HepG2 (cell line): Measurements from ENCODE around the gene STK32C. TPM values are rescaled to one million over a fixed set of nuclear protein-coding genes. Genes with fewer than 3 reads are reported as not detected.
A peak's percentile ranks its signal among the peaks of the same experiment; 100 is the strongest.

ENCODE experiments used
- CREBL2 ChIP-seq: sonication (generic); formaldehyde crosslinking; IDR thresholded peaks from 2 replicates; pipeline ENCODE4 v1.8.1; 2023; ENCODE audit warnings: missing genetic modification reagents, mild to moderate bottlenecking, borderline replicate concordance
- GABPA ChIP-seq, 2 experiments: IDR thresholded peaks; 2 replicates each; pipeline ENCODE4 v1.6.1; 2011 to 2016; ENCODE audit warnings: low read depth in 2 of 2, low read length in 1 of 2, missing biosample characterization in 1 of 2, missing genetic modification characterization in 1 of 2
- KLF15 ChIP-seq: sonication (generic); formaldehyde crosslinking; IDR thresholded peaks from 2 replicates; pipeline ENCODE4 v1.8.1; 2023; ENCODE audit warnings: borderline replicate concordance, mild to moderate bottlenecking, inconsistent platforms, missing genetic modification reagents, mixed read lengths
- MTA3 ChIP-seq: sonication (generic); formaldehyde crosslinking; IDR thresholded peaks from 2 replicates; pipeline ENCODE4 v1.4.0; 2020; ENCODE audit warnings: missing genetic modification reagents
- NBN ChIP-seq: fragments of 450-650 bp; conservative IDR thresholded peaks from 2 replicates; pipeline ENCODE4 v1.6.1; 2017
- NR2C2 ChIP-seq: sonication (generic); formaldehyde crosslinking; IDR thresholded peaks from 2 replicates; pipeline ENCODE4 v1.4.0; 2020; ENCODE audit warnings: missing genetic modification reagents, mild to moderate bottlenecking, moderate library complexity, borderline replicate concordance
- POLR2A ChIP-seq, 2 experiments: IDR thresholded peaks; 2 replicates each; pipeline ENCODE4 v1.6.1; 2011; ENCODE audit warnings: low read depth in 2 of 2, low read length in 2 of 2, mild to moderate bottlenecking in 1 of 2, moderate library complexity in 1 of 2; ENCODE audit not compliant: insufficient read depth in 1 of 2
- POLR2G ChIP-seq: fragments of 200-400 bp; formaldehyde crosslinking; IDR thresholded peaks from 2 replicates; pipeline ENCODE4 v1.6.1; 2018; ENCODE audit warnings: mild to moderate bottlenecking, low read depth, low read length, moderate library complexity
- SYNCRIP ChIP-seq: fragments of 200-400 bp; formaldehyde crosslinking; IDR thresholded peaks from 2 replicates; pipeline ENCODE4 v1.6.1; 2018; ENCODE audit warnings: mild to moderate bottlenecking, low read depth, low read length; ENCODE audit not compliant: insufficient read depth
- TCF12 ChIP-seq, 2 experiments: fragments of 450-650 bp in 1 of 2; sonication (generic) in 1 of 2; formaldehyde crosslinking in 1 of 2; IDR thresholded peaks; 2 replicates each; pipeline versions ENCODE4 v1.6.1 to v1.8.0; 2017 to 2022; ENCODE audit warnings: antibody characterized with exemption in 1 of 2, mild to moderate bottlenecking in 1 of 2, missing genetic modification reagents in 1 of 2, moderate library complexity in 1 of 2
- ZFX ChIP-seq: sonication (generic); formaldehyde crosslinking; IDR thresholded peaks from 2 replicates; pipeline ENCODE4 v1.4.0; 2020; ENCODE audit warnings: mild to moderate bottlenecking, low read depth, missing genetic modification reagents, moderate library complexity
- ZFY ChIP-seq: sonication (generic); formaldehyde crosslinking; IDR thresholded peaks from 2 replicates; pipeline ENCODE4 v1.4.0; 2020; ENCODE audit warnings: missing genetic modification reagents
- ZNF253 ChIP-seq: sonication (generic); formaldehyde crosslinking; IDR thresholded peaks from 2 replicates; pipeline ENCODE4 v1.8.0; 2022; ENCODE audit warnings: mild to moderate bottlenecking, missing genetic modification reagents, borderline replicate concordance
- ZNF33B ChIP-seq: sonication (generic); formaldehyde crosslinking; IDR thresholded peaks from 2 replicates; pipeline ENCODE4 v1.5.1; 2020; ENCODE audit warnings: mild to moderate bottlenecking, missing genetic modification reagents
- ZNF407 ChIP-seq: sonication (generic); formaldehyde crosslinking; IDR thresholded peaks from one replicate; pipeline ENCODE4 v1.5.1; 2020; ENCODE audit warnings: mild to moderate bottlenecking, missing genetic modification reagents; ENCODE audit errors: not compliant biosample characterization
- ZNF501 ChIP-seq: sonication (generic); formaldehyde crosslinking; IDR thresholded peaks from 2 replicates; pipeline ENCODE4 v1.5.1; 2020; ENCODE audit warnings: mild to moderate bottlenecking, moderate library complexity, missing genetic modification reagents
- ZNF547 ChIP-seq: sonication (generic); formaldehyde crosslinking; IDR thresholded peaks from 2 replicates; pipeline ENCODE4 v1.5.1; 2020; ENCODE audit warnings: mild to moderate bottlenecking, missing genetic modification reagents
- ZNF644 ChIP-seq: IDR thresholded peaks from 2 replicates; pipeline ENCODE4 v1.6.1; 2016; ENCODE audit warnings: low read depth
- ZNF780A ChIP-seq: sonication (generic); formaldehyde crosslinking; IDR thresholded peaks from 2 replicates; pipeline ENCODE4 v1.8.0; 2022; ENCODE audit warnings: mild to moderate bottlenecking, missing genetic modification reagents, moderate library complexity
- ZSCAN20 ChIP-seq: sonication (generic); formaldehyde crosslinking; IDR thresholded peaks from 2 replicates; pipeline ENCODE4 v1.4.0; 2020; ENCODE audit warnings: missing genetic modification reagents, mild to moderate bottlenecking, borderline replicate concordance
- polyA plus RNA-seq, 8 experiments: library from polyadenylated mRNA; depleted of rRNA in 3 of 8; stranded (reverse) in 7 of 8; unstranded in 1 of 8; fragments of >200 nt; fragmentation: Illumina TruSeq in 4 of 8; extraction: Trizol in 4 of 8; gene quantifications; 2 replicates each; pipeline versions ENCODE4 v1.2.1 to v1.2.3, GENCODE V29; 2011 to 2016; ENCODE audit warnings: low read depth in 4 of 8, missing spikeins in 1 of 8, mixed read lengths in 1 of 8; ENCODE audit not compliant: insufficient read depth in 1 of 8
- total RNA-seq, 5 experiments: library from RNA; depleted of rRNA; stranded (reverse); fragments of >200 nt; fragmentation: Illumina TruSeq; extraction: Trizol; gene quantifications; 2 replicates each; pipeline ENCODE4 v1.2.3, GENCODE V29; 2016; ENCODE audit warnings: low read depth in 1 of 5

STK32C gene
- total and polyA plus RNA-seq, 2 of the 13 experiments (the other 11 are each of a cell fraction or from before 2014, with no cell fraction given) = 10.9 to 19.4 TPM

GRCh38 chr10:132336919-132337407, 29.2 kb upstream of the STK32C start (continued):
- TF ChIP-seq ZNF407 (CRISPR knock-in tag) (no peak), ZNF253 (CRISPR knock-in tag) (no peak), SYNCRIP (no peak), CREBL2 (CRISPR knock-in tag) (no peak), MTA3 (CRISPR knock-in tag) (no peak), ZFY (CRISPR knock-in tag) (peak; percentile 14; the same call in 1 of the 2 replicates), ZNF780A (no peak), ZNF644 (no peak), ZNF33B (CRISPR knock-in tag) (no peak), ZSCAN20 (no peak), POLR2A (IDR thresholded peaks at IDR 0.05; ENCODE audit: insufficient read depth in 1 of 2, low read depth in 2 of 2, low read length in 2 of 2) (peak in 1 of 2 experiments; percentile 49; a peak in 1 of 4 replicates), KLF15 (CRISPR knock-in tag) (no peak), ZNF501 (CRISPR knock-in tag) (peak; percentile 43; the same call in 1 of the 2 replicates), POLR2G (peak; percentile 63), NBN (no peak), ZFX (CRISPR knock-in tag) (0 out of 2 replicates have a peak, but pooled peaks have one; percentile 27), ZNF547 (CRISPR knock-in tag) (no peak), NR2C2 (0 out of 2 replicates have a peak, but pooled peaks have one; percentile 44), TCF12 (IDR thresholded peaks at IDR 0.05) (no peak), TCF12 (CRISPR knock-in tag; IDR thresholded peaks at IDR 0.05) (no peak), GABPA (IDR thresholded peaks at IDR 0.05; ENCODE audit: low read depth, low read length) (no peak), GABPA (CRISPR knock-in tag; IDR thresholded peaks at IDR 0.05; ENCODE audit: low read depth) (peak; percentile 64; the same call in 1 of the 2 replicates)
